BE2C (cell line): Measurements from ENCODE around the gene NFATC2.

Source experiments
- DNase-seq: peaks from one replicate; pipeline ENCODE4 v3.0.0-alpha.2; 2020
- H3K27me3 ChIP-seq: fragments of 250-450 bp; sonication (Bioruptor Pico); 2 replicates; pipeline ENCODE4 v1.5.1; 2020; ENCODE audit warnings: mild to moderate bottlenecking
- H3K36me3 ChIP-seq: fragments of 250-450 bp; sonication (Bioruptor Pico); 2 replicates; pipeline ENCODE4 v1.5.1; 2020; ENCODE audit warnings: mild to moderate bottlenecking
- H3K4me1 ChIP-seq: fragments of 250-450 bp; sonication (Bioruptor Pico); 2 replicates; pipeline ENCODE4 v1.5.1; 2020
- H3K4me3 ChIP-seq: 2 replicates; pipeline ENCODE4 v1.5.1; 2011; ENCODE audit warnings: low read depth, low read length
- H3K9me3 ChIP-seq: fragments of 250-450 bp; sonication (Bioruptor Pico); 2 replicates; pipeline ENCODE4 v1.5.1; 2020
- TF ChIP-seq, protein P1 (sequence below): IDR thresholded peaks from 2 replicates; pipeline ENCODE4 v1.5.1; 2012; ENCODE audit warnings: mild to moderate bottlenecking, low read depth, low read length

NFATC2 gene

DNA sequence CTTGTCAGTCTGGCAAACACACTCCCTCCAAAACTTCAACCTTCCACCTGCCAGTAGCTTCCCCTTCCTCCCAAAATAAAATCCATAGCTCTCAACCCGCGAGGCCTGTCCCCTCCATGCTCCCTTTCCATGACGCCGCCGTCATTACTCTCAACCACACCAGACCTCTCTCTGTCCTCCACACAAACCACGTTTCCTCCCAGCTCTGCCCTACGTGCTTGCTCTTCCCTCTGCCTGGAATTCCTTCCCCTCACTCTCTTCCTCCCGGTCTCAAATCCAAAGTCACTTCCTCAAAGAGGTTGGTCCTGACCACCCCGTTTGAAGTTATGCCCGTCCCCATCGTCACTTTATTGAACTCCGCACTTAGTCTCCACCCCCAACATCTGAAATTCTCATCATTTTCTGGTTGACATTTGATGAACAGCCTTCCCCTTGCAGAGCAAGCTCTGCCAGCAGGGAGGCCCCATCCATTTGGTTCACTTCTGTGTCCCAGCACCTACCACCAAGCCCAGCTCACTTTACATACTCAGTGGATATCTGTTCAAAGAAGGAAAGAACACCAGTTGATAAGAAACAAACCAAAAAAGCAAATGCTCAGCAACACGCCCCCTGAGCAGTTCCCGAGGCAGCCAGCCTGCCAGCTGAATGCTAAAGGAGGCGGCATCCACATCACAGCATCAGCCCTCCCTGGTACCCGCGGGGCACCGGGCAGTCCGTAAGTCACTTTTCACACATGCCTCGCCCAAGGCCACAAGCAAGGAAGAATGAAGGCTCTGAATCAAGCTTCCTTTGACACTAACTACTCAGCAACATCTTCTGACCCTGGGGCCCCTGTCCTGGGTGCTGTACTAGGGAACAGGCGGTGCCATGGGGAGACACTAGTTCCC lies 125.0 kb downstream of the NFATC2 start:
- H3K4me3 ChIP-seq: no peak overlapping the region
- no peaks in the 10 kb centered on the region for H3K4me1 ChIP-seq

DNA sequence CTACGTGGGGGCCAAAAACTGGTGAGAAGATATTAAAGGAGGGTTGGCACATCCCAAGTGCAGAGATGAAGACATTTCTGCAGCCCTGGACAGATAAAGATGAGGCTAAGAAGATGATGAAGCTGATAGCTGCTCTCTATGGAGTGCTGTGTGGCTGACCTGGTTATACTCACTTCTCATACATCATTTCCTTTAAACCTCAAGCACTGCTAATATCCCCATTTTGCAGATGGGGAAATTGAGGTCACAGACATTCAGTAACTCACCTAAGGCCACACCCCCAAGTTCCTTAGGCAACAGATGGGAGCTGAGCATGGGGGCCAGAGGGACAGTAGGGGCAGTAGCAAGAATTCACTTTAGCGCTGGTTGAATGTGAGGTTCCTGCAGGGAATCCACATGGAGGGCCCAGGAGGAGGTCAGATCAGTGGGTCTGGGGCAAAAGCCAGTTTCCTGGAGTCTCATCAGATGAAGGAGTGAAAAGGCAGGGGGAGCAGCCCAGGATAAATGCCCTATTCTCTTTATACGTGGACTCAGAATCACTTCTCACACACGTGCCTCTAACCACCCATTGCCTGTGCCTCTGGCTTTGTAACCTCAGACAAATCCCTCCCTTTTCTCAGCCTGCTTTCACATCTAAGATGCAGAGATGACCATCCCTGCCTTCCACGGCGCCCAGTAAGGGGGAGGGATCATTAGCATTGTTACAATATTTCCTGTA lies 125.8 kb downstream of the NFATC2 start:
- TF ChIP-seq, protein P1, sequence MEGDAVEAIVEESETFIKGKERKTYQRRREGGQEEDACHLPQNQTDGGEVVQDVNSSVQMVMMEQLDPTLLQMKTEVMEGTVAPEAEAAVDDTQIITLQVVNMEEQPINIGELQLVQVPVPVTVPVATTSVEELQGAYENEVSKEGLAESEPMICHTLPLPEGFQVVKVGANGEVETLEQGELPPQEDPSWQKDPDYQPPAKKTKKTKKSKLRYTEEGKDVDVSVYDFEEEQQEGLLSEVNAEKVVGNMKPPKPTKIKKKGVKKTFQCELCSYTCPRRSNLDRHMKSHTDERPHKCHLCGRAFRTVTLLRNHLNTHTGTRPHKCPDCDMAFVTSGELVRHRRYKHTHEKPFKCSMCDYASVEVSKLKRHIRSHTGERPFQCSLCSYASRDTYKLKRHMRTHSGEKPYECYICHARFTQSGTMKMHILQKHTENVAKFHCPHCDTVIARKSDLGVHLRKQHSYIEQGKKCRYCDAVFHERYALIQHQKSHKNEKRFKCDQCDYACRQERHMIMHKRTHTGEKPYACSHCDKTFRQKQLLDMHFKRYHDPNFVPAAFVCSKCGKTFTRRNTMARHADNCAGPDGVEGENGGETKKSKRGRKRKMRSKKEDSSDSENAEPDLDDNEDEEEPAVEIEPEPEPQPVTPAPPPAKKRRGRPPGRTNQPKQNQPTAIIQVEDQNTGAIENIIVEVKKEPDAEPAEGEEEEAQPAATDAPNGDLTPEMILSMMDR: no peak
- Histone ChIP-seq H3K36me3 (no peaks in the 10 kb centered on the region), H3K4me1 (no peaks in the 10 kb centered on the region), H3K9me3 (no peaks in the 10 kb centered on the region), H3K4me3 (no peak overlapping the region), H3K27me3 (peaks cover 2% of the 10 kb centered on the region; the same call in 1 of the 2 replicates)
- no peak for DNase-seq

More for the DNA sequence above, 125.0 kb downstream of the NFATC2 start:
- TF ChIP-seq, protein P1: no peak
- peaks cover 2% of the 10 kb centered on the region; the same call in 1 of the 2 replicates for H3K27me3 ChIP-seq
- H3K36me3 ChIP-seq: no peaks in the 10 kb centered on the region
- H3K9me3 ChIP-seq: no peaks in the 10 kb centered on the region
- DNase-seq: no peak

DNA sequence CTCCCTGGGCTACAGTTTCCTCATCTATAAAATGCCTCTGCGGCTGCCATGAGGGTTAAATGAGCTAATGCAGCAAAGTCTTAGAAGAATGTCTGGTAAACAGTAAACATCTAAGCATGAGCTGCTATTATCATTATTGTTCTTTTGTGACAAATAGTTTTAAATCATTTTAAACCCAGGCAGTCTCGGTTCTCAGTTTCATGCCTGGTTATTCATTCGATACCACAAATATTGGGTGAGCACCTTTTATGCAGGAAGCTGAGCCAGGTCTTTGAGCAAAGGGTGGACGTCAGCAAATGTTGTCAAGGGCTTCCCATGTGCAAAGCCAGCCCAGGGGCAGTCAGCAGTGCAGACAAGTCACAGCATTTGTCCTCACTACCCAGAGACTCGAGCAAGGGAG lies 128.7 kb downstream of the NFATC2 start:
- H3K4me1 ChIP-seq: no peaks in the 10 kb centered on the region
- DNase-seq: no peak
- no peaks in the 10 kb centered on the region for H3K27me3 ChIP-seq
- TF ChIP-seq, protein P1: no peak
- H3K9me3 ChIP-seq: 0 out of 2 replicates have a peak, but pooled peaks cover 3% of the 10 kb centered on the region
- no peaks in the 10 kb centered on the region for H3K36me3 ChIP-seq
- no peak overlapping the region for H3K4me3 ChIP-seq

DNA sequence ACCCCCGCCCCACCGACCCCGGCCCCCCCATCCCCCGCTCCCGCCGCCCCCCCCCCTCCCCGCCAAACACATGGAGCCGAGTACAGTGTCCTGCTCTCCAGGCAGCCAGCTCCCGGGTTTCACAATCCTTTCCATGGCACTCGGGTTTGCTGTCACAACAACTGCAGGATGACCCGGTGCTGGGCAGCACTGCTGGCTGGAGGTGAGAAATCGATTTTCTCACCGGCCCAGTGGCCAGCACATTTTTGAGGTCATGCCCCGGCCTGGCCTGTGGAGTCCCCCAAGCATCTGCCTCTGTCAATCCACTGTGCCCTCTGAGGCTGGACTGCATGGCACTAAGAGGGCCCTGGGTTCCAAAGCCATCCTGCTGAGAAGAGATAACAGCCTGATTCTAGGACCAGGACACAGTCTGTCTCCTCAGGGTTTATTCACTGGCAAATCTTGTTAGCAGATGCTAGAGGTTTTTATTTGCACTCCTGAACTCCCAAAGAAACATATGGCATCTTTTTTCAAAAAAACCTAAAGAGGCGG lies 129.5 kb downstream of the NFATC2 start:
- Histone ChIP-seq H3K9me3 (0 out of 2 replicates have a peak, but pooled peaks cover 3% of the 10 kb centered on the region), H3K27me3 (no peaks in the 10 kb centered on the region), H3K36me3 (no peaks in the 10 kb centered on the region), H3K4me1 (no peaks in the 10 kb centered on the region), H3K4me3 (no peak overlapping the region)
- no peak for DNase-seq
- TF ChIP-seq, protein P1: no peak

DNA sequence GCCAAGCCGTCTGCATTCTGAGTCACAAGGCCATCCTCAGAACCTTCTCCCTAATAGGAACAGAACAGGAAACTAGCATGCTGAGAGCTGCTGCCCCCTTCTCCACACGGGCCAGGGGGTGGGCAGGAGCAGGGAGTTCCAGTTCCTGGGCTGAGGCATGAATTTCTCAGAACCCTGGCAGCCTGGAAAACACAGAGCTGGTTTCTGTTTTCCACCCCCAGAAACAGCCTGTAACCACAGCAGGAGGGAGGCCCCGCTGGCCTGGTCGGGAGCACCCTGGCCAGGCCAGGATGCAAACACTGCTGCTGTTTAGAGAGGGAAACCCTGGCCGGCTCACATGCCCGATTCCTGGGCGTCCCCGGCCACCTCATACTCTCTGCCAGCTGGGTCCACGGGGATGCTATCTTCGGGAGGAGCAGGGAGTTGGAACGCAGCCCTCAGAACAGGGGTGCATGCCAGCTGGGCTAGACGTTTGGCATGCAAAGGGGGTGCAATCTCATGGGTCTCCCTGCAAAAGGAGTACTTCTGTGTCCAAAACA lies 130.1 kb downstream of the NFATC2 start:
- Histone ChIP-seq H3K9me3 (0 out of 2 replicates have a peak, but pooled peaks cover 3% of the 10 kb centered on the region), H3K36me3 (no peaks in the 10 kb centered on the region), H3K4me1 (no peaks in the 10 kb centered on the region), H3K27me3 (no peaks in the 10 kb centered on the region), H3K4me3 (no peak overlapping the region)
- DNase-seq: no peak
- TF ChIP-seq, protein P1: no peak
